CD4-positive, alpha-beta T cell treated with Interleukin-15 for 4 hours (primary cell): ENCODE data around the gene CIBAR2.

Experiments
- DNase-seq: peaks from one replicate; pipeline ENCODE4 v3.0.0-alpha.2; 2020; ENCODE audit warnings: low spot score

Gene CIBAR2

DNA sequence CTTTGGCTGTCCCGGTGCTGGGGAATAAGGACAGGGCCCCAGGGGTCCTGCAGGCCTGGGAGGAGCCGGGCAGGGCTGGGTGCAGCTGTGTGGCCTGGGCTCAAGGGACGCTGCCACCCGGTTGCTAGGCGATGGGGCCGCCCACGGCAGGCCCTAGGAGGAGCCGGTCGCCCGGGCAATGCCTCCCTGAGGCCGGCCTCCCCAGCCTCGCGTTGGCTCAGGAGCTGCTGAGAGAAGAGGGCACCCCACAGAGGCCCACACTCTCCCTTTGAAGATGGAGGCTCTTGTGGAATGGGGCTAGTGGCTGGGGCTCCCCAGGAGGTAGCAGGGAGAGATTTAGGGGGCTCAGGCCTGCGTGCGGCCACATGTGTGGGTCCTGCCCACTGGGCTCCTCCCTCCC lies at the start of gene CIBAR2:
CIBAR2 (minus strand) TSS at position 109 of the 400 bp plus-strand sequence. CDS start 120 bp downstream, outside the sequence.
- no peak for DNase-seq

DNA sequence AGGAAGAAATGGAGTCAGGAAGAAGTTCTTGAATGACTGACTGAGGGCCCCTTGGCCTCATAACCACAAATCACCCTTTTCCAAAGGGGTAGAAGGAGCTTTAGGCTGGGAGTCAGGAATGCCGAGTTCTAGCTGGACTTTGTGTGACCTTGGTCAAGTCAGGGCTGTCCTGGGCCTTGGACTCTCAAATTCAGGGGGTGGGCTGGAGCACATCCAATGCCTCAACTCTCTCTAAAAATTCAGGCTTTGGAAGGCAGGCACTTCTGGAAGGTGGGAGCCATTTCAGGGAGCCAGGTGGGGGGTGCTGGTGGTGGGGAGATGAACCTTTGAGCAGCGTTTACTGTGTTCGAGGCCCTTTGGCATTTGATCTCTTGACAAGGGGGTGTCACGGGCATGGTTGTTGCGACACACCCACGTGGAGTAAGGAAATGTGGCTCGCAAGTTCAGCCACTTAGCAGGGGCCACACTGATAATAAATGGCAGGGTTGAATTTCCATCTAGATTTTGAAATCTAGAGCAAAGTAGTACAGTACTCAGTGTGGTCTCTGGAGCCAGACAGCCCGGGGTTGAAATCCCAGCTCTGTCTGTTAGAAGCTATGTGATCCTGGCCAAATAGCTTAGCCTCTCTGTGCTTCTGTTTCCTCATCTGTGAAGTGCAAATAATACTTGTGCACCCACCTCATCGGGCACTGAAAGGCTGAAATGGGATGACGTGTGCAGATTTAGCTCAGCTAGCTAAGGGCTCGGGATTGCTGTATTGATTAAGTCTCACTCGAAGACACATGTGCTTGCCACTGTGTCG lies 47.1 kb upstream of the CIBAR2 start:
- DNase-seq, result no peak

DNA sequence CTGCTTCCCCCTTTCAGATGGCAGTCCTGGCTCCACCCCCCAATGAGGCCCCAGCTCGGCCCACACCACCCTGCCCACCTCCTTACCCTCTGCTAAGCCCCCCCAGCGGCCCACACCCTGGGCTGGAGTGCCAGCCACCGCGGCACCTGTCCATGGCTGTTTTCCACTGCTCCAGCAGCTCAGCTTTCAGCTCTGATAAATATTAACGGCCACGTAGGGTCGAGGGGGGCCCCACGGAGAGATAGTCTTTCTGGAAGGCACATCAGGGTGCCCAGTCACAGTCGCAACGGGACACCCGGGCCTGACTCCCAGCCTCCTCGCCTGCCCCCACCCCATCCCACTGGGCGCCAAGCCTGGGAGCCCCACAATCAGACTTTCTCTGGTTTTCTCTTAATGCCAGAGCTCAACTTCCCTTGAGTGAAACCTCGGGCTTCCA lies 46.5 kb upstream of the CIBAR2 start:
- DNase-seq, result no peak

DNA sequence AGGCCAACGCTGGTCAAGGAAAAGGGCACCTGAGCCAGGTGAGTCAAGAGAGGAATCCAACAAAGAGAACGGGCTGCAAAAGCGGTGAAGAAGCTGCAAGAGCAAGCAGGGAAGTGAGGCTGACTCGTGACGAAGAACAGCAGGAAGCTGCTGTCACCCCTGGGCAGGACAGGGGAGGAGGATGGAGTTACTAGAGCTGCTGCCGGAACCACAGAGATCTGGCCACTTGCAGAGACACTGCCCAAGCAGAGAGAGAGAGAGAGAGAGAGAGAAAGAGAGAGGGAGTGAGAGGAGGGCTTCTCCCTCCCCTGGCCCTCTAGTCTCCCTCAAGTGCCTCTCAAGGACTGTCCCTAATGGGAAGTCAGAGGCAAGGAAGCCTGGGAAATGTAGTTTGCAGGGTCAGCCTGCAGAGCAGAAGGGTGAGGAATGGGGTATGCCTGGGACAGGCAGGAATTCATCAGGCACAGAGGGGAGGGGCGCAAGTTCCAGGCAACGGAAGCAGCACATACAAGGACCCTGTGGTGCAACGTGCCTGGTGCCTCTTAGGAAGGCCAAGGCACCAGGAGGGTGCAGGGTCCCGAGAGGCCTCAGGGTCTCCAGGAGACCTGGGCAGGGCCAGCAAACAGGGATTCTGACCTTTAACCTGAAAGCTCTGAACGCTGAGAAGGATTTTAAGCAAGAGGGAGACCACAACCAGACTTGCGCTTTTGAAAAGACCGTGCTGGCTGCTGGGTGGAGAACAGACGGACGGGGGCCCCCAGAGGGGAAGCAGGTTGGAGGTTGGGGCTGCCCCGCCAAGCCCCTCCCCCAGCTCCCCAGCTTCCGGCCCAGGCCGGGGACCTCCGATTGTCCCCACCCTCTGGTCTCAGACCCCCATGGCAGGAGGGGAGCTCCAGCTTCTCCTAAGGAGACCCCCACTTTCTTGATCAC lies 45.8 kb upstream of the CIBAR2 start:
- no peak for DNase-seq

DNA sequence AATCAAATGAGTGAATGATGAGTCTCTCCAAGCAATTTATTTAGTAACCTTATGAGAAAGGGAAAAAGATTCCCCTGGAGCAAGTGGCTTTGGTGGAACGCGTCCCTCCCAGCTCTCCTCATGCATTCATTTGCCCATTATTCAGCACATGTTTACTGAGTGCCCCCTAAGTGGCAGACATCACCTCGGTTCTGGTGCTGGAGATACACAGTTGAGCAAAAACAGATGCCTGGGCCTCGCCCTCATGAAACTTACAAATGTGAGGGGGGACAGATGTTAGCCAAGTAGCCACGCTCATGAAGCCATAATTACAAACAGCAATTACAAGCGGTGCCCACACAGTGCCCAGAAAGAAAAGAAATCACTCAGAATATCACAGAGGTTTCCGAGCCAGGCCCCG lies 45.1 kb upstream of the CIBAR2 start:
- DNase-seq, result no peak

DNA sequence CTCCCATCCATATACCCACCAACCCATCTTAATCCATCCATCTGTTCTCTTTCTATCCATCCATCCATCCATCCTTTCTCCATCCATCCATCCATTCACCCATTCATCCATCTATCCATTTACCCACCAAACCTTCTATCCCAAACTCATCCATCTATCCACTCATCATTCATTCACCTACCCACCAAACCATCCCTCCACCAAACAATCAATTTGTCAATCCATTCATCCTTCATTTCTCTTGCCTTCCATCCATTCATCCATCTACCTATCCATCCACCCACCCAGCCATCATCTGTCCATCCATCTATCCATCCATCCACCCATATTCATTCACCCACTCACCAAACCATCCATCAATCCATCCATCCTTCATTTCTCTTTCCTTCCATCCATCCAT lies 44.6 kb upstream of the CIBAR2 start:
- no peak for DNase-seq

DNA sequence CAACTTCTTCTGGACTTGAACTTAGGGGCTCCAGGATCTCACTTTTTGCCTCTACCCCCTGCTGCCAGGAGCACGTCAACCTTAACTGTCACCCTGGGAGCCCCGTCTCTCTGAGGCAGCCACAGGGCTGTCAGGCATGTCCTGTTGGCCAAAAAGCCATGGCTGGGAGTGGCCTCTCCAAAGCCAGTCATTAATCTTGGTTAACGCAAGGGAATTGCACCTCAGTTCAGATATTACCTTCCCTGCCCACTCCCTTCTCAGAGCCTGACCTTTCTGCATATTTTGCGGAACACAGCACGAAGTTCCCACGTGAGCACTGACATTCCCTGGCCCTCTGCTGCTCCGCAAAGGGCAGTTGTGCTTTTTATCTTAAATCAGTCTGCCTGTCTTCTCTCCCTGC lies 44.2 kb upstream of the CIBAR2 start:
- DNase-seq, result no peak

DNA sequence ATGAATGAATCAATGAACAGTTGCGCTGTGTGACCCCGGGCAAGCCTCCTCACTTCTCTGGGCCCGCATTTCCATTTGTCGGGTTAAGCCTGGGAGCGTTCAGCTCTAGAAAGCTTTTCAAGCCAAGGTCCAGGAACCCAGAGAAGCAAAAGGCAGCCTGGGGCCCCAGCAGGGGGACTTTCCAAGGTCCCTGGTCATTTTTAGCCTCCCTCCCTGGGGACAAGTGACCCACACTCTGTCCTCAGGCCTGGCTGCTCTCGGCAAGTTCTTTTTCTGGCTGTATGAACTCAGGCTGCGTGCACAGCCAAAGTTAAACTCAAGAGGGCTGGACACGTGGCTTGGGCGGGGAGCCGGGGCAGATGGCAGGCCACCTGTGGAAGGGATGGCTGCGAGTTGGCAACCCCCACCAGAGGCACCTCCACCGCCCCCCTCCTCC lies 41.4 kb upstream of the CIBAR2 start:
- DNase-seq, result no peak

DNA sequence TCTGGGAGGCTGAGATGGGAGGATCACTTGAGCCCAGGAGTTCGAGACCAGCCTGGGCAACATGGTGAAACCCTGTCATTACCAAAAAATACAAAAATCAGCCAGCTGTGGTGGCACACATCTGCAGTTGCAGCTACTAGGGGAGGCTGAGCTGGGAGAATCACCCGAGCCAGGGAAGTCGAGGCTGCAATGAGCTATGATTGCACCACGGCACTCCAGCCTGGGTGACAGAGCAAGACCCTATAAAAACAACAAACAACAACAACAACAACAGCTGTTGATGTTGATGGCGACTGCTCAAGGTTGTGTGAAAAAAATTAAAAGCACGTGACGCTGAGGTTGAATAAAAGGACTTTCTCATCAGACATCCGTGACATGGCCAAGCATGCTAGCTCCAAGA lies 40.8 kb upstream of the CIBAR2 start:
- DNase-seq, result no peak

DNA sequence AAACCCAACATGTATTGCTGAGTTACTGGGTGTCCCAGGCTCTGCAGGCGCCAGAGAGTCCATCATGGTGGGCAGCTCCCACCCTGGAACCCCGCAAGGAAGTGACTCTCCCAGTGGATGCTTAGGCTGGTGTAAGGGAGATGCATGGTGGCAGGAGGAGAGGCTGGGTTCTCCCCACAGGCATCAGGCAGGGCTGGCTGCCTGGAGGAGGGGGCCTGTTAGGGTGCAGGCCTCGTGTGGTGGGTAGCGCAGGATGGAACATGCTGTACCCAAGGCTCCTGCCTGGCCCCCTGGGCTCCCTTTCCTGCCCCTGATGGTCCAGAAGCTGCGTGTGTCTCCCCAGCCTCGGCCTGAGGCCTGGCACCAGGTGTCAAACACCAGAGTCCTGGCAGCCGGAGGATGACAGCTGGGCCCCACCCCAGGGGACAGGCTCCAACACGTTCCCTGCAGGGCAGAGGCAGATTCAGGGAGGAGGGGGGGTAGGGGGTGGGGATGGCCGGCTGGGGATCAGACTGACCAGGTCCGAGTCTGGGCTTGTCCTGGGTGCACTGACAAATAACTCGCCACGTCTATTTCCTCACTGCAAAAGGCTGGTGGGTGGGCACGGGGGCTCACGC lies 40.2 kb upstream of the CIBAR2 start:
- no peak for DNase-seq

DNA sequence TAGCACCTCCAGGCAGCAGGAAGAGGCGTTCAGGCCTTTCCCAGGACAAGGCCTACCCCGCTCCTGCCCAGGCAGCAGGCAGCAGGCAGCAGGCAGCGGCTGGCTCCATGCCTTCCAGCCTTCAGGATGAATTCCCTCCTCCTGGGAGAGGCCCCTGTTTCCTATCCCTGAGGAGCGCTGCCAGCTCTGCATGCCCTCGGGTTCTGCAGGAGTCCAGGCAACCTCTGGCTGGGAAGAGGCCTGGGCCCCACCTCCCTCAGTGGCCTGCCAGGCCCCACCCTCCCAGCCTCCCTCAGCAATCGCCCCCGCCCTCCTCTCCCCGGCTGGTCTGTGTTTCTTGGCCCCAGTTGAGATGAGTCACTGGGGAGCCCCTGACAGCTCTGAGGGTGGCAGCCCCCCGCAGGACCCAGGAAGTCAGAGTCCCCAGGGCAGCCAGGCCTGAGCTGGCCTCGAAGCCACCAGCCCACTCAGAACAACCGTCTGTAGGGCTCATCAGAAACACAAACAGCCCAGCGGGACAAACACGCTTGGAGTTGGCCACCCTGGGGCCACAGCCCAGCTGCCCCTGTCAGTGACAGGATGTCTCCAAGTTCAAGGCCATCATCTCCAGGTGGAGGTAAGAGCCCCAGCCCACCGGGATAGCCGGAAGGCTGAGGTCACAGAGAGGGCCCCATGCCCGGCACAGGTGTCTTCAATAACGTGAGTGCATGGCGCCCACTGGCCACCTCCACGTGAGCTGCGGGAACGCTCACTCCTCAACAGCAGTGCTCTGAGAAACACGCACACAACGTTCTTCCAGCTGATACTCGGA lies 39.5 kb upstream of the CIBAR2 start:
- no peak for DNase-seq

DNA sequence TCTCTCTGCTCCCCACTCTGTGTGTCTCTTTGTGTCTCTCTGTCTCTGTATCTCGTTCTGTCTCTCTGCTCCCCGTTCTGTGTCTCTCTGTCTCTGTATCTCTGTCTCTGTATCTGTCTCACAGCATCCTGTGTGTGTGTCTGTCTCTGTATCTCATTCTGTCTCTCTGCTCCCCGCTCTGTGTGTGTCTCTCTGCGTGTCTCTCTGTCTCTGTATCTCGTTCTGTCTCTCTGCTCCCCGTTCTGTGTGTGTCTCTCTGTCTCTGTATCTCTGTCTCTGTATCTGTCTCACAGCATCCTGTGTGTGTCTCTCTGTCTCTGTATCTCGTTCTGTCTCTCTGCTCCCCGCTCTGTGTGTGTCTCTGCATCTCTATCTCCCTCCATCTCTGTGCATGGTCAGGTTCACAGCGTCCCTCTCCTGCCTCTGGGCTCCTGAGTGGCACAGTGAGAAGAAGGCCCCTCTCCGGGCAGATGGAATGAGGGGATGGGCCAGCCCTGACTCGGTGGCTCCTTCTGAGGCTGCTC lies 38.9 kb upstream of the CIBAR2 start:
- no peak for DNase-seq

DNA sequence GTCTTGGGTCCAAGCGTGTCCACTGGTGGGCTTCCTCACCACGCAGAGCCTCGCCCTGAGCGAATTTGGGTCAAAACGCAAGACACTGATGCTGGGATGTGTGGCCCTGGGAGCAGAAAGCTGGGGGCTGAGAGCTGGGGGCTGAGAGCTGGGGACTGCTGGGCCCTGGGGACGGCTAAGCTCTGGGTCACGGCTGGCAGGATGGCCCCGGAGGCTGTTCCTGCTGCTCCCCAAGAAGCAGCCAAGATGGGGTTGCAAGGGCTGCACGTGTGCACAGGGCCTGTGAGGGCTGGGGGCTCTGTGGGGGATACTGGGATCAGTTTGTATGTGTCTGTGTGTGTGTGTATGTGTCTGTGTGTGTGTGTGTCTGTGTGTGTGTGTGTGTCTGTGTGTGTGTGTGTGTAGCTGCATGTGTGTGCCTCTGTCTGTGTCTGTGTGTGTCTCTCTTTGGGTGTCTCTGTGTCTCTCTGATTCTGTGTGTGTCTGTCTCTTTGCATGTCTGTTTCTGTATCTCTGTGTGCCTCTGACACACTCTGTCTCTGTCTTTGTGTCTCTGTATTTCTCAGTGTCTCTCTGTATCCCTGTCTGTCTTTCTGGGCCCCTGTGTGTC lies 38.2 kb upstream of the CIBAR2 start:
- DNase-seq, result no peak

DNA sequence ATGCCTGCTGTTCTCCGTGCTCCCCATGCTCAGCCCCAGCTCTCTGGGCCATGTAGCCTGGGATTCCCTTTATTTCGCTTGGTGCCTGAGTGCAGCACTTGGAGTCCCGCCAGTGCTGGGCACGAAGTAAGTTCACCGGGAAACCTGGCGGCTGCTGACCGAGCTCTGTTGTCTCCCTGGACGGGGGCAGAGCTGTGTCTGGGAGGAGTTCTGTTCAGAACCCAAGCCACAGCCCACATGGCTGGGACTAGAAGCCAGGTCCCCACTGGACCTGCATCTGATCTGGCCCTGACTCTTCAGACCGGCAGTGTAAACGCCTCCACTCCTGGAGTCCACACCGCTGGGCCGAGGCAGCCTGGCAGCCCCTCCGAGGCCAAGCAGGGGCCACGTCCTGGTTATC lies 37.5 kb upstream of the CIBAR2 start:
- DNase-seq, result no peak

DNA sequence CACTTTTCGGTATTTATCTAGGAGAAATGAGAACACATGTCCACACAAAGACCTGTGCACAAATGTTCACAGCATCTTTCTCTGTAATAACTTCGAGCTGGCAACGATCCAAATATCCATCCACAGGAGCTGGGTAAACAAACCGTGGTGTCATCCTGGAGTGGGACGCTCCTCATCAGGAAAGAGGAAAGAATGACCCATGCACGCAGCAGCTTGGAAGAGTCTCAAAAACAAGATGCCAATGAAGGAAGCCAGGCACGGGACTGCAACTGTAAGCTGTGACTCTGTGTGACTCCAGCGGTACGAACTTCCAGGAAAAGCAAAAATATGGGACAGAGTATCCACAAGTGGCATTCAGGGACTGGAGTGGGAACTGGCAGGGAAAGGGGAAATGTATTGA lies 36.7 kb upstream of the CIBAR2 start:
- no peak for DNase-seq

DNA sequence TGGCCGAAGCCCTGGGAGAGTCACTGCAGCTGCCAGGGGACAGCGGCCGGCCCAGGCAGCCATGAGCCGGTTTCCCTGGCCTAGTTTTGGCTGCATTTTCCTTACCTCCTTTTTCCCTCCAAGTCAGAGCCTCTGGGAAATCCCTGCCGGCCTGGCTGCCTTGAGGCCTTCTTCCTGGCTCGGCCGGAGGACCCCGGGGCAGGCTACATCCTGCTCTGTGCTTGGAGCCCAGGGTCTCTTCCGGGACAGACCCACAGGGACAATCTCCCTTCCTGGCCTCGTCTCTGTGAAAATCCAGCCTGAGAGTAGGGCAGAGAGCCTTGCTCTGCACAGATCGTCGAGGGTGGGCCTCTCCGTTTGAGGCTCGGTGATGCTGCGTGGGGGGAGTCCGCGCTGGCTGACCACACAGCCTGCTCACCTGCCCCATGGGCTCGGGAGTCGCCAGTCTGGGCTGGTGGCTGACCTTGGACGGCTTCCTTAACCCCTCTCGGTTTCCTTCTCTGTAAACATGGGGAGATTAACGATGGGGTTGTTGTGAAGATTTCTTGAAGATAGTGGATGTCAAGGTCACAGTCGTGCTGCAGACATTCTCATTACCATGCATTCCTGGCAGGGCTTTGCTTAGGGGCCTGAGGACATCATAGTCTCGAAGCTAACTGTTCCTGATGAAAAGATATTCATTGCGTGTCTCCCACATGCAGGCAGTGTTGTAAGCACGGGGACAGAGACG lies 34.8 kb upstream of the CIBAR2 start:
- DNase-seq, result no peak

DNA sequence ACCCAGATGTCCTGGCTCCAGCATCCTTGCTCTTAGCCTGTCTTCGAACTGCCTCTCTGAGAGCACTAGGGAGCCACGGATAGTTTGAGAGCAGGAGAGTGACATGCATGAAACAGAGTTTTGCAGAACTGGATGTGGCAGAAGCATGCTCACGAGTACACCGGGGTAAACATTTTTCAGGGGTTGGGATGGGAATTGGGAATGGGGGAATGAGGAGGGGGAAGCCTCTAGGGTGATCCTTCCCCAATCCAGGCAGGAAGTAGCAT lies 34.2 kb upstream of the CIBAR2 start:
- no peak for DNase-seq

DNA sequence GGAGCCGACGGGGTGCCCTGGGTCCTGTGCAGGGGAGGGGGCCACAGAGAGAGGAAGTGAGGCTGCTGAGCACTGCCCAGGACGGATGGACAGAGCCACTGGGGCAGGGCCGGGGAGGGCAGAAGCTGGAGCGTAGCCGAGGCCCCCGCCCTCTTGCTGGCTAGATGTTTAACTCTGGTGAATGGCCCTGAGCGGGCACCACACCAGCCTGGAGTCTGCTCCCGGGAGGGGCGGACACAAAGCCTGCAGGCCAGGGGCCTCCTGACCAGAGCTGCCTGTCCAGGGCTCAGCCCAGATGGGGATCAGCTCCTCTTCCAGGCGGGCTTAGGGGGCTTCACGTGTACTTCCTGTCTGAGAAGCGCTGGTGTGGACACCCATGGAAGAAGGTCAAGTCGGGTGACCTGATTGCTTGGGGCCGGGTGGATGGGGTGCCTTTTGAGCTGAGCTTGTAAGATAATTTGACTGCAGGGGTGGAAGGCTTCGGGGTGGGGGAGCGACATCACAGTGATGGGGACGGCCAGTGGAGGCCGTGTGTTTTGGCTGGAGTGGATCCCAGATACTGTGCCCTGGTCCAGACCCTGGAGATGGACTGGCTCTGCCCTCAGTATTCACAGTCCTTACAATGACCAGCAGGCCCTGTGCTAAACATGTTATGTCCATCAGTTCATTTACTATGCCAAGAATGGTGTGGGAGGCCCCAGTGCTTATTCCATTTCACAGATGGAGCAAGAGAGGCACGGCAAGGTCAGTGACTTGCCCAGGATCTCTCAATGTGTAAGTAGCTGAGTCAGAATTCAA lies 33.7 kb upstream of the CIBAR2 start:
- no peak for DNase-seq

DNA sequence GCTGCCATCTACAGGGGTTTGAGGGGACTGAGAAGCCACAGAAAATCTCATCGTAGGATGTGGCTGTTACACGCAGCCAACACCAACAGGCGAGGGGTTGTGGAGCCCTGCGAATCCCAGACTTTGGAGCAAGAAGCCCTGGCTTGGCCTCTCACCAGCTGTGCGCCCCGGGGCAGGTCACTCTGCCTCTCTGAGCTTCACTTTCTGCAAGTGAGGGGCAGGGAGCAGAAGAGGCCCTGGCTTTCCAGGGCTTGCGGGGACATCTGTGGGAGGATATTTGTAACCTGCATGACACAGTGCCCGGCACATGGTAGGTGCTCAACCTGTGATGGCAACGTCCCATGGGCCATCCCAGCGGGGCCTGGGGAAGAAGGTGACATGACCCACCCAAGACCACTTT lies 32.9 kb upstream of the CIBAR2 start:
- no peak for DNase-seq
